SK-MEL-5 (cell line): Measurements from ENCODE around the gene TLR7. TPM values are rescaled to one million over a fixed set of nuclear protein-coding genes. Genes with fewer than 3 reads are reported as not detected.

Experiments
- DNase-seq: peaks from one replicate; pipeline ENCODE4 v3.0.0-alpha.2; 2016; ENCODE audit warnings: low read depth, low spot score
- in situ Hi-C: cut with HindIII; loops from 2 replicates; pipeline ENCODE4 v1.10.0; 2016; ENCODE audit warnings: low sequenced_read_pairs, high pct_unique_total_duplicates, low pct_unique_long_range_greater_than_20kb
- total RNA-seq: library from RNA; depleted of rRNA; stranded (reverse); fragments of >200 nt; shearing (Covaris generic); gene quantifications from 2 replicates; pipeline ENCODE4 v1.2.3, GENCODE V29; 2014; rRNA removed

The TLR7 gene
- total RNA-seq, 1 experiment from 2014 or later = not detected

GRCh38 chrX:12912791-12913482 is 46.1 kb downstream of the TLR7 start:
- DNase-seq = no peak
- in situ Hi-C loops = no loop called here

GRCh38 chrX:12917753-12918152 is 50.9 kb downstream of the TLR7 start:
- no peak for DNase-seq
- in situ Hi-C loops = no loop called here

GRCh38 chrX:12919051-12919450 is 52.2 kb downstream of the TLR7 start:
- DNase-seq = no peak
- in situ Hi-C loops = no loop called here

GRCh38 chrX:12919620-12920019 is 52.7 kb downstream of the TLR7 start:
- no peak for DNase-seq
- in situ Hi-C loops = no loop called here

GRCh38 chrX:12920990-12921389 is 54.1 kb downstream of the TLR7 start:
- in situ Hi-C loops = no loop called here
- no peak for DNase-seq

- DNase-seq = no peak
- in situ Hi-C loops = no loop called here
These were observed 55.2 kb downstream of the TLR7 start for GRCh38 chrX:12921886-12922598.

- no peak for DNase-seq
- in situ Hi-C loops = no loop called here
These were observed 55.7 kb downstream of the TLR7 start for GRCh38 chrX:12922599-12922919.

- DNase-seq = peak; percentile 1
- in situ Hi-C loops = no loop called here
These were observed 62.8 kb downstream of the TLR7 start for GRCh38 chrX:12929701-12930100.

- peak; percentile 13 for DNase-seq
- in situ Hi-C loops = no loop called here
These were observed 63.3 kb downstream of the TLR7 start for GRCh38 chrX:12930150-12930549.

- in situ Hi-C loops = no loop called here
- DNase-seq = no peak
These were observed 65.4 kb downstream of the TLR7 start for GRCh38 chrX:12932244-12932643.

GRCh38 chrX:12934850-12935249 is 68.0 kb downstream of the TLR7 start:
- in situ Hi-C loops = no loop called here
- no peak for DNase-seq

GRCh38 chrX:12936947-12937346 is 70.1 kb downstream of the TLR7 start:
- in situ Hi-C loops = no loop called here

More at GRCh38 chrX:12936947-12937346, 70.1 kb downstream of the TLR7 start:
- DNase-seq = no peak

Other genes with a start within 250 kb of the TLR7 start
- 33.6 and 34.4 TPM in 2 replicates for gene PRPS2, start 75.7 kb upstream of the TLR7 start, total RNA-seq
- gene TLR8, start 39.5 kb downstream of the TLR7 start, total RNA-seq = not detected in 2 replicates
- not detected in 2 replicates for gene TMSB4X, start 108.0 kb downstream of the TLR7 start, total RNA-seq
- gene FAM9C, start 177.5 kb downstream of the TLR7 start, total RNA-seq = not detected in 2 replicates